ENCODE measurements around the gene CFAP97D2.

- TF ChIP-seq CTCF (IDR thresholded peaks at IDR 0.05) (no peak), ATF2 (CRISPR knock-in tag; IDR thresholded peaks at IDR 0.05; ENCODE audit: borderline replicate concordance, low read depth) (no peak), PREB (CRISPR knock-in tag; IDR thresholded peaks at IDR 0.05; ENCODE audit: borderline replicate concordance) (no peak), TP53 (CRISPR knock-in tag; IDR thresholded peaks at IDR 0.05) (no peak), ZNF219 (CRISPR knock-in tag; IDR thresholded peaks at IDR 0.05; ENCODE audit: borderline replicate concordance) (no peak), AR (CRISPR knock-in tag; IDR thresholded peaks at IDR 0.05) (no peak), MAX (CRISPR knock-in tag; IDR thresholded peaks at IDR 0.05) (no peak), ZNF138 (CRISPR knock-in tag; conservative IDR thresholded peaks at IDR 0.05) (no peak), ESRRA (CRISPR knock-in tag; IDR thresholded peaks at IDR 0.05; ENCODE audit: borderline replicate concordance) (no peak), SP1 (CRISPR knock-in tag; conservative IDR thresholded peaks at IDR 0.05) (no peak), STAT6 (CRISPR knock-in tag; conservative IDR thresholded peaks at IDR 0.05; ENCODE audit: low read depth) (no peak), TCF7 (CRISPR knock-in tag; IDR thresholded peaks at IDR 0.05; ENCODE audit: low read depth) (no peak), ATF3 (CRISPR knock-in tag; conservative IDR thresholded peaks at IDR 0.05) (no peak)
Measured at GRCh38 chr13:114161644-114162532, 17.2 kb upstream of the CFAP97D2 start.

Measured in WTC11 (cell line).